Measurements from ENCODE around the gene RET.

Gene RET

DNA sequence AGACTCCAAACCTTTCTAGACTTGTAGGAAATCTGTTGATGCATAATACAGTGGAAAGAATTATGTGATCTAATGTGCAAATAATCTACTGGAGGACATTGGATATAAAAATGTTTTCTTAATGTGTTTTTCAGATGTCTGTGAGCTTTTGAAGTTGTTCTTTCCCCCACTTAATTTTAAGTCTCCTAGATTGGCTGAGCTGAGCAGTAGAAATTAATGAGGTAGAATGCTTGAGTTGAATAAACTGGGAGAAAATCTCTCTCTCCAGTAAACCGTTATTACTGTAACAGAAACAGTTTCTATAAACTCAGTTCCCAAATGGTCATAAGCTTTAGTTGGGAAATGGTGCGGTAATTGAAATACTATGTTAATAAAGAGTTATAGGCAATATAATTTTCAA lies 77.0 kb downstream of the RET start:
- Histone ChIP-seq H3K4me3 (no peak overlapping the region), H3K9ac (ENCODE audit: insufficient read length) (no peak overlapping the region), H3K9me3 (ENCODE audit: low read depth, low read length) (no peaks in the 10 kb centered on the region), H3K36me3 (ENCODE audit: insufficient read depth, low read length) (no peaks in the 10 kb centered on the region), H3K27ac (no peak overlapping the region)
- no peak for DNase-seq (ENCODE audit: low read depth, low spot score)
- no peak for TF ChIP-seq POLR2AphosphoS5 (IDR thresholded peaks at IDR 0.05; ENCODE audit: borderline replicate concordance, low read depth, low read length)

DNA sequence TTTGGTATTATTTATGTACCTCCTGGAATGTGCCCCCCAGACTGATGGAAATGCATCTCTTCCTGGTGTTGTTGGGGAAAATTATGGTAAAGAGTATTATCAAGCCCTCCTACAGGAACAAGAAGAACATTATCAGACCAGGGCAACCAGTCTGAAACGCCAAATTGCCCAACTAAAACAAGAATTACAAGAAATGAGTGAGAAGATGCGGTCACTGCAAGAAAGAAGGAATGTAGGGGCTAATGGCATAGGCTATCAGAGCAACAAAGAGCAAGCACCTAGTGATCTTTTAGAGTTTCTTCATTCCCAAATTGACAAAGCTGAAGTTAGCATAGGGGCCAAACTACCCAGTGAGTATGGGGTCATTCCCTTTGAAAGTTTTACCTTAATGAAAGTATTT lies 78.4 kb downstream of the RET start:
- TF ChIP-seq EZH2 (IDR thresholded peaks at IDR 0.05) (no peak), FOXP2 (optimal IDR thresholded peaks at IDR 0.05; ENCODE audit: control extremely low read depth, extremely low read length, insufficient read depth) (no peak), POLR2AphosphoS5 (IDR thresholded peaks at IDR 0.05; ENCODE audit: borderline replicate concordance, low read depth, low read length) (no peak)
- Histone ChIP-seq H3K9ac (ENCODE audit: insufficient read length) (no peak overlapping the region), H3K36me3 (ENCODE audit: insufficient read depth, low read length) (no peaks in the 10 kb centered on the region), H3K9me3 (ENCODE audit: low read depth, low read length) (no peaks in the 10 kb centered on the region), H3K4me3 (no peak overlapping the region), H3K27ac (no peak overlapping the region)
- DNase-seq (ENCODE audit: low read depth, low spot score): no peak

DNA sequence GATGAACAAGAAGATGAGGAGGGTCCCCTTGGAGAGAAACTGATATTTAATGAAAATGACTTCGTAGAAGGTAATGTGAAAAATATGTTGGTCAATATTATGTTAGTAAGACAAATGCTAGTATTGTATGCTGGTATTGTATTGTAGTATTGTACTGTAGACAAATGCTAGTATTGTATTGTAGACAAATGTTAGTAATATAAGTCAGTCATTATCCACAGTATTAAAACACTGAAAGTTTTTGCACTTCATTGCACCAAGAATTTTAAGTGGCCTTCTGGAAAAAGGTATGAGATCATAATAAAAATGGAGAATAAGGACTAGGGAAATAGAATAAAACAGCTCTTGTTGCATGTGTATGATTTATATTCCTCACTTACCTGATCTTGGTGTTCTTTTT lies 78.9 kb downstream of the RET start:
- Histone ChIP-seq H3K36me3 (ENCODE audit: insufficient read depth, low read length) (no peaks in the 10 kb centered on the region), H3K27ac (no peak overlapping the region), H3K4me3 (no peak overlapping the region), H3K9me3 (ENCODE audit: low read depth, low read length) (no peaks in the 10 kb centered on the region), H3K9ac (ENCODE audit: insufficient read length) (no peak overlapping the region)
- DNase-seq (ENCODE audit: low read depth, low spot score): no peak
- TF ChIP-seq EZH2 (IDR thresholded peaks at IDR 0.05): no peak
- TF ChIP-seq FOXP2 (optimal IDR thresholded peaks at IDR 0.05; ENCODE audit: control extremely low read depth, extremely low read length, insufficient read depth): no peak

DNA sequence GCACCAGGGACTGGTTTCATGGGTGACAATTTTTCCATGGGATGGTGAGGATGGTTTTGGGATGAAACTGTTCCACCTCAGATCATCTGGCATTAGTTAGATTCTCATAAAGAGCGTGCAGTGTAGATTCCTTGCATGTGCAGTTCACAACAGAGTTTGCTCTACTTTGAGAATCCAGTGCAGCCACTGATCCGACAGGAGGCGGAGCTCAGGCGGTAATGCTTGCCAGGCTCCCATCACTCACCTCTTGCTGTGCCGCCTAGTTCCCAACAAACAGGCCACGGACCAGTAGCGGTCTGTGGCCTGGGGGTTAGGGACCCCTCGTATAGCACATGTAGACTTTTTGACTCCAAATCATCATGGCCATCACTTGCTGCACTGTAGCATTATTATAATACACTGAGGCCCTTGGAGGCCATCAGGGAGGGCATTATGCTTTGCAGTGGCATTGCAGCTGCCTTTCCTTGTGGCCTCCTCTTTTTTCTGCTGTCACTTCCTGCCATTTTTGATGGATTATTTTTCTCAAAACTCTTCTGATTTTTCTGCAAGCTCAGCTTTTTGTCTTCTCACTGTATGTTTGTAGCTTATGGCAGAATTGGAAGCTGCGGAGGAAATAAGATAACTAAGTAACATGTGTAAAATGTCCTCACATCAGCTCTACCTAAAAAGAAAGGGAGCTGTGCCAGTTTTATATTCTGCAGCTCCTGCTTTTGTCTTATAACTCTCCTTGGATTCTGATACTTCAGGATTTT lies 79.9 kb downstream of the RET start:
- no peak for TF ChIP-seq POLR2AphosphoS5 (IDR thresholded peaks at IDR 0.05; ENCODE audit: borderline replicate concordance, low read depth, low read length)
- TF ChIP-seq FOXP2 (optimal IDR thresholded peaks at IDR 0.05; ENCODE audit: control extremely low read depth, extremely low read length, insufficient read depth): no peak
- TF ChIP-seq EZH2 (IDR thresholded peaks at IDR 0.05): no peak
- DNase-seq (ENCODE audit: low read depth, low spot score): no peak
- H3K9me3 ChIP-seq (ENCODE audit: low read depth, low read length): no peaks in the 10 kb centered on the region
- no peak overlapping the region for H3K9ac ChIP-seq (ENCODE audit: insufficient read length)
- H3K36me3 ChIP-seq (ENCODE audit: insufficient read depth, low read length): no peaks in the 10 kb centered on the region
- H3K4me3 ChIP-seq: no peak overlapping the region
- H3K27ac ChIP-seq: no peak overlapping the region

DNA sequence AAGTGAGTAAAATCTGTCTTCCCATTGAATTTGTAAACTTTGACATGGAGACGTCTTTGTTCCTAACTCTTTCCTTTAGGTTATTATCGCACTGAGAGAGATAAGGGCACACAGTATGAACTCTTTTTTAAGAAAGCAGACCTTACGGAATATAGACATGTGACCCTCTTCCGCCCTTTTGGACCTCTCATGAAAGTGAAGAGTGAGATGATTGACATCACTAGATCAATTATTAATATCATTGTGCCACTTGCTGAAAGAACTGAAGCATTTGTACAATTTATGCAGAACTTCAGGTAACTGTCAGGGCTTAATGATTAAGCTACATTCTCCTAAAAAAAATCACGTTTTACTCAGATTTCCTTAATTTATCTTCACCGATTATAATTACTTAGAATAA lies 81.8 kb downstream of the RET start:
- Histone ChIP-seq H3K4me3 (no peak overlapping the region), H3K9me3 (ENCODE audit: low read depth, low read length) (no peaks in the 10 kb centered on the region), H3K27ac (no peak overlapping the region), H3K9ac (ENCODE audit: insufficient read length) (no peak overlapping the region), H3K36me3 (ENCODE audit: insufficient read depth, low read length) (no peaks in the 10 kb centered on the region)
- TF ChIP-seq EZH2 (IDR thresholded peaks at IDR 0.05) (no peak), POLR2AphosphoS5 (IDR thresholded peaks at IDR 0.05; ENCODE audit: borderline replicate concordance, low read depth, low read length) (no peak), FOXP2 (optimal IDR thresholded peaks at IDR 0.05; ENCODE audit: control extremely low read depth, extremely low read length, insufficient read depth) (no peak)
- no peak for DNase-seq (ENCODE audit: low read depth, low spot score)

DNA sequence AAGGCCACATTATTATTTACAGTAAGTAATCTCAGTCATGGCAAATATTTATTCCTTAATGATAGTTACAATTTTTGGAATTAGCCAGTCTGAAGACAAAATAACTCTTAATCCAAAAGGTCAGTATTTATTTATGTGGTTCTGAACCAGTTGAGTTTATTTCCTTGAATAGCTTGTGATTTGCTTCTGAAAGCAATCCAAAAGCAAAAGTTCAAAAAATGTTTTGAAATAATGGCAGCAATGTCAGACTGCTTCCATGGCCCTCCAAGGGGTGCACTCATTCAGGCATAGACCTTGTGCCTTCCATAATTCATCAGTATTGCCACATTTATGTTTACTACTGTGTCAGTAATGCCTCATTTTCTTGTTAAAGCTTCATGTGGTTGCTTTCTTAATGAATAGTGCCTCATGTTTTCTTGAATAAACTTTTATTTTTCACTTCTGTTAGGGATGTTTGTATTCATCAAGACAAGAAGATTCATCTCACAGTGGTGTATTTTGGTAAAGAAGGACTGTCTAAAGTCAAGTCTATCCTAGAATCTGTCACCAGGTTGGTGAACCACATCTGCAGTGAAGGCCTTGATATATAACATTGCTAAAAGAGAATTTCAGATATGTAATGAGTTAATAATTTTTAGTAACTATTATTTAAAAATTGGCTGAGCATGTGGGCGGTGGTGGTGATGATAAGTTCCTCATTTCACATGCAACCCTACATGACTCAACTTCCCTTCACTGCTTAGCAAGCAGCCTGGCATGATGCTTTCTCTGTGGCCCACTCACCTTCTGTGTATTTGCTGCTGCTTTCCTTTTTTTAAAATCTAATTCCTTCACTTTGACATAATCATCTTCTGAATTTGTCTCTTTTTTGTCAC lies 83.4 kb downstream of the RET start:
- H3K4me3 ChIP-seq: no peak overlapping the region
- no peak overlapping the region for H3K27ac ChIP-seq
- H3K36me3 ChIP-seq (ENCODE audit: insufficient read depth, low read length): no peaks in the 10 kb centered on the region
- no peak overlapping the region for H3K9ac ChIP-seq (ENCODE audit: insufficient read length)
- no peak for TF ChIP-seq FOXP2 (optimal IDR thresholded peaks at IDR 0.05; ENCODE audit: control extremely low read depth, extremely low read length, insufficient read depth)
- TF ChIP-seq POLR2AphosphoS5 (IDR thresholded peaks at IDR 0.05; ENCODE audit: borderline replicate concordance, low read depth, low read length): no peak
- TF ChIP-seq EZH2 (IDR thresholded peaks at IDR 0.05): no peak
- H3K9me3 ChIP-seq (ENCODE audit: low read depth, low read length): no peaks in the 10 kb centered on the region
- no peak for DNase-seq (ENCODE audit: low read depth, low spot score)

DNA sequence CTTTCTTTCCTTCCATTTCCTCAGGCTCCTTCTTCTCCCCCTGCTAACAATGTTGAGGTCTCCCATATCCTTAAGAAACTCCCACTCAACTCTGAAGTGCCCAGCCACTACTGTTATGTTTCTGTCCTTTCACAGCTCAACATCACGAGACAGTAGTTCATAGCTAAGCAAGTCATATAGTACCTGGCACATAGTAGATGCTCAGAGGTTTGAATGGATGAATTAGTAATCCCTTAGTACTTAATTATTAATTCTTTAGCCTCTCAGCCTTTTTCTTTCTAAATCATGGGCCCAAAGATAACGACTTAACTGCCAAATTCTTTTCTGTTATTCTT lies 84.0 kb downstream of the RET start:
- Histone ChIP-seq H3K27ac (no peak overlapping the region), H3K36me3 (ENCODE audit: insufficient read depth, low read length) (no peaks in the 10 kb centered on the region), H3K9ac (ENCODE audit: insufficient read length) (no peak overlapping the region), H3K4me3 (no peak overlapping the region), H3K9me3 (ENCODE audit: low read depth, low read length) (no peaks in the 10 kb centered on the region)
- TF ChIP-seq POLR2AphosphoS5 (IDR thresholded peaks at IDR 0.05; ENCODE audit: borderline replicate concordance, low read depth, low read length) (no peak), FOXP2 (optimal IDR thresholded peaks at IDR 0.05; ENCODE audit: control extremely low read depth, extremely low read length, insufficient read depth) (no peak), EZH2 (IDR thresholded peaks at IDR 0.05) (no peak)
- DNase-seq (ENCODE audit: low read depth, low spot score): no peak

DNA sequence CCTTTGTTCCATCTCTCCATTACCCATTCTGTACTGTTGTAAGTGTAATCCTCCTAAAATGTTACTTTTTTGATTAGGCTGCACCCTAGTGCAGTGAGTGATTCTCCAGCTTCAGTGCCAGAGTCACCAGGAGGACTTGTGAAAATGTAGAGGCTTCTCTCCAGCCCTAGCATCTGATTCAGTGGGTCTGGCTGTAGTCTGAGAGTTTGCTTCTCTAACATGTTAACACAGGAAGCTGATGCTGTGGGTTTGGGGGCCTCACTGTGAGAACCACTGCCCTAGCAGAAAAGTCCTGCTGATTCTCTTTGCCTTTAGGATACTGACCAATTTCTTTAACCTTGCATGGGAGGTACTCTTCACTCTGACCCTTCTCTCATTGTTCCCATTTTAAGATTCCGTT lies 85.7 kb downstream of the RET start:
- DNase-seq (ENCODE audit: low read depth, low spot score): no peak

More for the DNA sequence above, 85.7 kb downstream of the RET start:
- no peak overlapping the region for H3K4me3 ChIP-seq
- H3K27ac ChIP-seq: no peak overlapping the region
- H3K9me3 ChIP-seq (ENCODE audit: low read depth, low read length): no peaks in the 10 kb centered on the region
- H3K36me3 ChIP-seq (ENCODE audit: insufficient read depth, low read length): no peaks in the 10 kb centered on the region
- TF ChIP-seq POLR2AphosphoS5 (IDR thresholded peaks at IDR 0.05; ENCODE audit: borderline replicate concordance, low read depth, low read length) (no peak), FOXP2 (optimal IDR thresholded peaks at IDR 0.05; ENCODE audit: control extremely low read depth, extremely low read length, insufficient read depth) (no peak), EZH2 (IDR thresholded peaks at IDR 0.05) (no peak)
- H3K9ac ChIP-seq (ENCODE audit: insufficient read length): no peak overlapping the region
